Renal pelvis (tissue), 4 donors: Measurements from ENCODE around the gene PHOX2B. TPM values are rescaled to one million over a fixed set of nuclear protein-coding genes. Genes with fewer than 3 reads are reported as not detected.
"Not testable (repeated sequence)": the region's sequence is repeated elsewhere in the genome, so short reads cannot be mapped to it uniquely, and the experiment has no call there.

Source experiments
- DNase-seq: peaks from one replicate; pipeline ENCODE4 v3.0.0-alpha.2; 2013
- polyA plus RNA-seq, 3 donors: library from polyadenylated mRNA; unstranded; fragments of 120-200 nt; gene quantifications; one replicate each; pipeline ENCODE4 v1.2.1, GENCODE V29; 2013; ENCODE audit not compliant: insufficient read length in 3 of 3

PHOX2B gene
- polyA plus RNA-seq, 3 donors = 0.12 to 0.26 (median 0.12) TPM

- DNase-seq = no peak
Observed at GRCh38 chr4:41749631-41750039, 1.1 kb upstream of the PHOX2B start.

DNA sequence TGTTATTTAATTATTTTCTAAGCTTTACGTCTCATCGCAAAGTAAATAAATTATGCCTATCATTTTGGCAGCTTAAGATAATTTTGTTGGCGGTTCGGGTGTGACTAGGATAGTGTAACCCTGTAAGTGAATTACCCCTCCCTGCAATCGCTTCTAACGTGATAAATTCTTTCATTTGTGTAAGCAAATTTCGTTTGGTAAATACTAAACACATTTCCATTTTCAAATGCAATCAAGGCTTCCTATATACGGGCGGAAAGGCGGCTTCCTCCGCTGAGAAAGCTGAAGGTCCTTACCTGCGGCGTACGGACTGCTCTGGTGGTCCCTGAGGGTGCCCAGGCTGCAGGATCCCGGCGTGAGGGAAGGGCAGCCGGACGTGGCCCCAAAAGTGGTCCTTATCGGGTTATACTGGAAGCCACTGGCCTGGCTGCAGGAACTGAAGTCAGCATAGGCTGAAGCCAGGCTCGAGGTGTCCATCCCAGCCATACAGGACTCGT, 403 bp downstream of the PHOX2B start:
- DNase-seq = no peak

- DNase-seq = no peak
Observed at GRCh38 chr4:41747230-41748055, 1.1 kb downstream of the PHOX2B start.

- DNase-seq = no peak
Observed at GRCh38 chr4:41746440-41747229, 1.9 kb downstream of the PHOX2B start.

- DNase-seq = no peak
Observed at GRCh38 chr4:41746025-41746439, 2.5 kb downstream of the PHOX2B start.

DNA sequence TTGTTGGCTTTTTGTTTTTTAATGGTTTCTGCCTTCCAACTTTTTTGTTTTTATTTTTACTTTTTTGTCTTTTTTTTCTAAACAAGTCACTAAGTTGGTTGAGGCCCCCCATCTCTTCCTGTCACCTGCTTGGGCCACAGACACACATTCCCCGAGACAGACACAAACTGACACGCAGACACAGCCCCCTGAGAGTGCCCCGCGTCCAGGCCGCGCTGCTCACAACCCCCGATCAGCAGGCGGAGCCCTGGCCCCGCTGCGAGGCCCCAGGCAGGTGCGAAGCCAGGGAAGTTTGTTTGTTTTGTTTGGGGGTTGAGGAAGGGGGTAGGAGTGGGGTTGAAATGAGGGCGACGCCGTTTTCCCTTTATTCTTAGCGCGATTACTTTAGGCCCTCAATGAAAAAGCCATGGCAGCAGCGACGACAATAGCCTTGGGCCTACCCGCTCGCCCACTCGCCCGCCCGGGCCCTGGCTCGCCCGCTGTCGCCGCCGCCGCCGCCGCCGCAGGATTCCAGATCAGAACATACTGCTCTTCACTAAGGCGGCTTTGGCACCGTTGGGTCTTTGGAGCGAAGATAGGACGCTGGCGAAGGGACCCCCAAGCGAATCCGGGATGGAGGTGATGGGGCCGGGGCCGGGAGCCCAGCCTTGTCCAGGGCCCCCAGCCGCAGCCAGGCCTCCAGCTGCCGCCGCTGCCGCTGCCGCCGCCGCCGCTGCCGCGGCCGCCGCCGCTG, 3.1 kb downstream of the PHOX2B start:
- no peak for DNase-seq

DNA sequence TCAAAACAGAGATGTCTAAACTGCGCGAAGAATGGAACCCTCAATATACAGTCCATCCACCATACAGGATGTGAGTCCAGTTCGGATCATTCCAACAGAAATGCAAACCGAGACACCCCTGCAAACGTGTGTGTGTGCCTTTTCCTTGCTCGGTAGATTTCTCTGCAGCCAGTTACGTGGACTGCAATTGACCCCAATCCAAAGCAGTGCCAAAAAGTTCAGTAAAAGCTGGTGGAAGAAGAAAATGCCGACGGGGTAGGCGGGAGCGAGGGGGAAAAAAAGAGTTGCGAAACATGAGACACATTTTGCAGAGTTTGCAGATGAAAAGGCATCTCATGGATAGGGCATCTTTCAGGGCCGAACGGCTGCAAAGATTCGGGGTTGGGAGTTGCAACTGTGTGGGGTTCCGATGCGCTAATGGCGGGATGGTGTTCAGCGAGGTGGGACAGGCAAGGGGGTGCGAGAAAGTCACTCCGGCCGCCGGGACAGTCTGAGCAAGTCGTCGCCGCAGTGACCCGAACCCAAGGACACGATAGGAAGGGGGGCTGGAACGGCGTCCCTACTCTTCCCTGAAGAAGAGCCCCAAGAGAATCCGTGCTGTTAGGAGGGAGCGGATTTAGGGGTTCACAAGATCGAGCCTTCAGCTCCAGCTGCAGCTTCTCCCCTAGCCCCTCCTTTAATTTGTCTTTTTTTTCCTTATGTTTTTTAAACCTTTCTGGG, 3.8 kb downstream of the PHOX2B start:
- no peak for DNase-seq

DNA sequence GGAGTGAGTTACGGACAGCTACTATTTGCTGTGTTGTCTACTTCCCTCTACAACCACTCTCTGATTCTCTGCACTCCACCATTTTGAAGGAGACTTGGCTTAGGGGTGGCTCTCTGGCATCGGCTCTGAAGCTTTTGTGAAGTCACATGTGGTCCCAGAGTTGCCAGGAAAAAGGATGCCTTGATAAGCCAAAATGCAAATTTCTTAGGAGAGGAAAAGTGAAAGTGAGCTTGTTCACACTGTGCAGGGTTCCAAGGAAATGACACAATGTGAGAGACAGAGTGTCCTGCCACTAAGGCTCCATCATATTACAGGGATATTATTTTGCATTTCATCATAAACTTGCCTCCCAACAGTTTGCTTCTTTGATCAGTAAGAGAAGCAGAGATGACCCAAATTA, 7.2 kb downstream of the PHOX2B start:
- DNase-seq = no peak

DNA sequence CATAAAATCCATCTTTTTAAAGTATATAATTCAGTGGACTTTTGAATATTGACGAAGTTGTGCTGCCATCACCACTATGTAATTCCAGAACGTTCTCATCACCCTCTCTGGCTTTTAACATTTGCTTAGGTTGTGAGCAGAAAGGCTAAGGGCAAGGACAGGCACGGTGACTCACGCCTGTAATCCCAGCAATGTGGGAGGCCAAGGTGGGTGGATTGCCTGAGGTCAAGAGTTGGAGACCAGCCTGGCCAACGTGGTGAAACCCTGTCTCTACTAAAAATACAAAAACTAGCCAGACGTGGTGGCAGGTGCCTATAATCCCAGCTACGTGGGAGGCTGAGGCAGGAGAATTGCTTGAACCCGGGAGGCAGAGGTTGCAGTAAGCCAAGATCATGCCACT, 11.0 kb downstream of the PHOX2B start:
- not testable (repeated sequence) for DNase-seq

GRCh38 chr4:41734371-41734770, 14.2 kb downstream of the PHOX2B start:
- no peak for DNase-seq

- no peak for DNase-seq
Observed at GRCh38 chr4:41731569-41732126, 16.9 kb downstream of the PHOX2B start.

DNA sequence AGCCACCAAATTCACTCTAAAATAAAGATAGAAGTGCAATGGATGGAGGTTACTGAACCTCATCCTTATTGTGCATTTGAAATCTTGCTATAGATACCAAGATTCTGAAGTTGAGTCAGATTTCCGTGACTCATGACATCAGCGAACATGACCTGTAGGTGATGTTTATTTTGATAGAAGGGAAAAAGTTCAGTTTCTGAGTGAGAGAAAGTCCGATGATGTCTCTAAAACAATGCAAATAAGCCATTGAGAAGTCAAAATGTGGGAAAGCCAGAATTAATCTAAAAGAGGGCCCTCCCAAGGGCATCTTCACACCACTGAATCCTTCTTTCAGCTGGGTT, 20.0 kb downstream of the PHOX2B start:
- no peak for DNase-seq

- DNase-seq = no peak
Observed at GRCh38 chr4:41727861-41728572, 20.5 kb downstream of the PHOX2B start.

- DNase-seq = no peak
Observed at GRCh38 chr4:41725254-41725653, 23.3 kb downstream of the PHOX2B start.

DNA sequence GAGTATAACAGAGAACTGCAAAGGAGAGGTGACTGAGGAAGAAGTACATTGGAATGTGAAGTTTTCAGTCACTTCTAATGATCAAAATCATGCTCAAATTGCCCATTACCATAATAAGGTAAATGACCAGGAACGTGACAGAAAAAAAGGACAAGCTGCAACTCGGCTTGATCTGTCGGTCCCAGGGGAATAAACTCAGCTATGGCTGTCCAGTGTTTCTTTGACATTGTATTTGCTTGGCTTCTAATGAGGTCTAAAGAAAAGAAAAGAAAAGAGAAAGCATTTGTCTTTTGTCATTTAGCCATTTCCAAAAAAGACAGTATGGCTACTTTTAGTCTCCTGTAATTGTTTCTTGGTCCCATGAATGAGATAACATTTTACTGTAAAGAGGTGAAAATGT, 25.2 kb downstream of the PHOX2B start:
- DNase-seq = no peak

GRCh38 chr4:41722181-41722580, 26.3 kb downstream of the PHOX2B start:
- no peak for DNase-seq

GRCh38 chr4:41719417-41719816, 29.1 kb downstream of the PHOX2B start:
- no peak for DNase-seq

GRCh38 chr4:41718907-41719306, 29.6 kb downstream of the PHOX2B start:
- no peak for DNase-seq

DNA sequence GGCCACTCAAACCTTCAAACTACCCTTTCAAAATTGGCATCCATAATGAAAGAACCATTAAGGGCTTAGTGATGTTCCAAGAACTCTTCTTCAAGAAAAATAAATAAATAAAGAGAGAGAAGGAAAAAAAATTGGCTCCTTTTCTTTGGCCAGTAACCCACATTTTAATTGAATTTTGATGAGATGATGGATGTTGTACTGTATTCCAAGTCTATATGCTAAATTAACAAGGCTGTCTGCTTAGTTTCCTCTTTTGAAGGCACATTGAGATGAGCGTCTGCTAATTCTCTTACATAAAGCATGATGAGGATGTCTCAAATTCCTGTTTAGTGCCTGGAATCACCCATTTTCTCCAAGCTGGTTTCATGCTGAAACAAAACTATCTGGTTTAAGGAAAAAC, 33.4 kb downstream of the PHOX2B start:
- no peak for DNase-seq

DNA sequence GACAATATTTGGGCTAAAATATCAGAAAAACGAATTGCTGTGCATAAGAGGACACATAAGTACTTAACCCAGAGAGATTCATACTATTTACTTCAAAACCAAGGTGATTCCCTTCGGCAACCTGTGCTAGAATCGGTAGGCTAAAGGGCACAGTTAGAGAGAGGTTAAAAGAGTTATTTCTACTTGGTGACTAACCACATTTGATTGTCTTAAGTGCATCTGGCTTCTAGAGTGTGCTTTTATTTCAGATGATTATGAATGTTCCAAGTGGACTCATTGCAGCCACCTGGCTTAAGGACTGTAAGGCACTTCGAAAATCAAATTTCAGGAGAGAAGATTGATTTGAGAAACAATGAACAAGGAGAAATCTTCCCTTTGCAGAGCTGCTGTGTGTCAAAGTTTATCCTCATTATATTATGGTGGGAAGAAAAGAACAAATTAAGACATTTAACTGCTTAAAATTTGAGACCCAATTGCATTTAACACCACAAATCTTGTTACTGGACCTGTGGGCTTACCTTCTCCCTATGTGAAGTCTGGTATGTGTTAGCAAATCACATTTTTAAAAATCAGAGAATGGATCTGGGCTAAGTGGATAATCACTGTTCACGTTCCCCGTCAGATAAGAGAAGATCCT, 34.0 kb downstream of the PHOX2B start:
- no peak for DNase-seq
